ENCODE results near the gene GREB1L. TPM values are rescaled to one million over a fixed set of nuclear protein-coding genes. Genes with fewer than 3 reads are reported as not detected.

The GREB1L gene
- total and polyA plus RNA-seq, 2 of the 13 experiments (the other 11 are each of a cell fraction or from before 2014, with no cell fraction given): 0.17 to 0.66 TPM

- H3K27me3 ChIP-seq (ENCODE audit: control insufficient read depth in 1 of 2, insufficient read depth in 2 of 2, low read length in 2 of 2): no peaks in the 10 kb centered on the region
- no peak overlapping the region for H3K4me2 ChIP-seq (ENCODE audit: low read depth, low read length)
- TF ChIP-seq NCOA2 (CRISPR knock-in tag; IDR thresholded peaks at IDR 0.05): no peak
- no peak for TF ChIP-seq ZBTB26 (CRISPR knock-in tag; IDR thresholded peaks at IDR 0.05; ENCODE audit: borderline replicate concordance)
- TF ChIP-seq ARID4A (CRISPR knock-in tag; IDR thresholded peaks at IDR 0.05; ENCODE audit: borderline replicate concordance): no peak
- TF ChIP-seq TBX2 (CRISPR knock-in tag; IDR thresholded peaks at IDR 0.05; ENCODE audit: borderline replicate concordance): no peak
- TF ChIP-seq MTERF4 (CRISPR knock-in tag; IDR thresholded peaks at IDR 0.05): no peak
- TF ChIP-seq TEAD2 (CRISPR knock-in tag; IDR thresholded peaks at IDR 0.05): no peak
- no peak for TF ChIP-seq ZNF75D (CRISPR knock-in tag; IDR thresholded peaks at IDR 0.05; ENCODE audit: borderline replicate concordance)
- no peak for TF ChIP-seq ZNF768 (CRISPR knock-in tag; IDR thresholded peaks at IDR 0.05)
- no peak for TF ChIP-seq TCF7L2 (IDR thresholded peaks at IDR 0.05; ENCODE audit: low read depth, low read length)
- no peak for TF ChIP-seq SCMH1 (CRISPR knock-in tag; IDR thresholded peaks at IDR 0.05; ENCODE audit: borderline replicate concordance)
- TF ChIP-seq NR2F6 (IDR thresholded peaks at IDR 0.05): no peak
- TF ChIP-seq NR2F6 (CRISPR knock-in tag; IDR thresholded peaks at IDR 0.05): no peak
- TF ChIP-seq POLR2A (IDR thresholded peaks at IDR 0.05; ENCODE audit: insufficient read depth in 1 of 2, low read depth in 2 of 2, low read length in 2 of 2): no peak
- TF ChIP-seq MEIS2 (CRISPR knock-in tag; IDR thresholded peaks at IDR 0.05): no peak
- DNase-seq (ENCODE audit: low spot score) (no peak), ATAC-seq (no peak), FAIRE-seq (no peak)
- no peaks in the 10 kb centered on the region for H3K9me3 ChIP-seq (ENCODE audit: low read length)
- intact Hi-C loops (cut with micrococcal nuclease; ENCODE audit: unreplicated experiment) (no loop called here), in situ Hi-C loops (cut with HindIII; ENCODE audit: extremely low pct_ligation_motif_present, low pct_unique_long_range_greater_than_20kb) (no loop called here)
- H3K4me3 ChIP-seq (replicated peaks in 1 of 3; ENCODE audit: insufficient read depth in 1 of 3, low read depth in 2 of 3, low read length in 3 of 3): no peak overlapping the region
- no peak overlapping the region for H3K9ac ChIP-seq (ENCODE audit: insufficient read depth, low read depth, low read length)
- no peaks in the 10 kb centered on the region for H4K20me1 ChIP-seq (ENCODE audit: insufficient read depth, low read length)
- H3K4me1 ChIP-seq (ENCODE audit: insufficient read depth, low read length): no peaks in the 10 kb centered on the region
- no peaks in the 10 kb centered on the region for H3K36me3 ChIP-seq (replicated peaks in 1 of 2; ENCODE audit: control insufficient read depth in 1 of 2, insufficient read depth in 2 of 2, low read length in 2 of 2)
- no peak overlapping the region for H2AFZ ChIP-seq (ENCODE audit: low read length)
- CTCF ChIA-PET (ENCODE audit: low intra/inter-chr PET ratio, low total read pairs): no interaction called here
- 23% methylated on average over 2 of the region's 2 CpGs for WGBS (ENCODE audit: low lambda C conversion rate)
- no TSS peak for BruUV-seq (replicated peaks)
- no peak overlapping the region for H3K27ac ChIP-seq (ENCODE audit: extremely low read length, insufficient read depth, low read length)
- no peaks in the 10 kb centered on the region for H3K79me2 ChIP-seq (ENCODE audit: insufficient read depth, low read length)
- POLR2A ChIA-PET: no interaction called here
Observed at GRCh38 chr18:21389283-21389682, 147.3 kb downstream of the GREB1L start.

Measured in HepG2 (cell line).